Activated CD8-positive, alpha-beta memory T cell treated with anti-CD3 and anti-CD28 coated beads, Interleukin-2, amount 50 U/mL, for 24 hours (primary cell): Measurements from ENCODE around the gene PKD1L1.
"Not testable (repeated sequence)": the region's sequence is repeated elsewhere in the genome, so short reads cannot be mapped to it uniquely, and the experiment has no call there.

Experiments used
- DNase-seq: peaks from one replicate; pipeline ENCODE4 v3.0.0-alpha.2; 2020; ENCODE audit errors: extremely low read depth

Gene PKD1L1

DNA sequence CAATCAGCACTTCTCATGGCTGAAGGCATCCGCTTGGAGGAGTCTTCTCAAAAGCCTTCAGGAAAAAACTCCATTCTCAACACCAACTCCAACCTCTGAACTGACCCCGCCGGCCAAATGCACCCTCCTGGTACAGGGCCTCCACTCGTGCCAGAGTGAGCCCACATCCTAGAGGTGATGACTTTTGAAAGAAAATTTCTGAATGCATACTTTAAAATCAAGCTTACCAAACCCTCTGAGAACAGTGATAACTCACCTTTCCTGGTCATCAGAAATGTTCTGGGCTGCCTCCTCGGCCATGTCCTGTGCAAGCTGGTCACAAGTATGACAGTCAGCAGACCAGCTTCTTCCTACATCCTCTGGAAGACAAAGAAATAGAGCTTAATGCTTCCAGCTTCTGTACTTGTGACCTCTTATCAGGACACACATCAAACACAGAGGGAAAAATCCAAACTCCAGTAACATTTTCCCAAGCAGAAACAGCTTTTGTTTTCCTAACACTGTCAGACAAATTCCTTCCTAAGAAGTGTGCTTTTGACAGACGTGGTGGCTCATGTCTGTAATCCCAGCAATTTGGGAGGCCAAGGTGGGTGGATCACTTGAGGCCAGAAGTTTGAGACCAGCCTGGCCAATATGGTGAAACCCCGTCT is at the start of gene PKD1L1:
Gene PKD1L1, minus strand, starts transcription at position 326 of the 650 bp plus-strand sequence. Its CDS starts 26 bp downstream, at position 300.
- no peak for DNase-seq

GRCh38 chr7:47992446-47992845 is 44.2 kb upstream of the PKD1L1 start:
- DNase-seq, result no peak

GRCh38 chr7:47991741-47992311 is 43.6 kb upstream of the PKD1L1 start:
- peak; percentile 67 for DNase-seq

DNA sequence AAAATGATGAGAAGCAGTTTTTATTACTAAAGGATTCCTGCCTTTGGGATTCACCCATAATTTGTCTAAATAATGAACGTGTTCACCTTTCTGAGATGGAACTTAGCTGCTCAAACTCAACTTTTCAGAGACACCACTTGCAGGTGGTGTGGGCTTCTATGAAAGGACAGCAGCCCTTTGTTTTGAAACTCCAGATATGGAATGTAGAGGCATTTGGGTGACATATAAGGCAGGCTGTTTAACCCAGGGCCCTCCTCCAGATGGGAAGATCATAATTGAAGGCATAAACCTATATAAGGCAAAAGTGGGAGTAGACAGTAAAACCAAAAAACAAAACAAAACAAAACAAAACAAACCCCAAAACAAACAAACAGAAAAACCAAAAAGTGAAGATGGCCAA is 43.0 kb upstream of the PKD1L1 start:
- DNase-seq, result no peak

DNA sequence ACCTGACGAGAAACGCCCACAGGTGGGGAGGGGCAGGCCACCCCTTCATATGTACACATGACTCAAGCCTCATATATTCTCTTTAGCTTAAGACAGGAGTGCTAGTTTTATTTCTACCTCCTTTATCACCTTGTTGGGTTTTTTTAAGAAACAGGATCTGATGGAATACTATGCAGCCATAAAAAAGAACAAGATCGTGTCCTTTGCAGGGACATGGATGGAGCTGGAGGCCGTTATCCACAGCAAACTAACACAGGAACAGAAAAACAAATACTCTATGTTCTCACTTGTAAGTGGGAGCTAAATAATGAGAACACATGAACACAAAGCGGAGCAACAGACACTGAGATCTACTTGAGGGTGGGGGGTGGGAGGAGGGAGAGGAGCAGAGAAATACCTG is 42.3 kb upstream of the PKD1L1 start:
- no peak for DNase-seq

DNA sequence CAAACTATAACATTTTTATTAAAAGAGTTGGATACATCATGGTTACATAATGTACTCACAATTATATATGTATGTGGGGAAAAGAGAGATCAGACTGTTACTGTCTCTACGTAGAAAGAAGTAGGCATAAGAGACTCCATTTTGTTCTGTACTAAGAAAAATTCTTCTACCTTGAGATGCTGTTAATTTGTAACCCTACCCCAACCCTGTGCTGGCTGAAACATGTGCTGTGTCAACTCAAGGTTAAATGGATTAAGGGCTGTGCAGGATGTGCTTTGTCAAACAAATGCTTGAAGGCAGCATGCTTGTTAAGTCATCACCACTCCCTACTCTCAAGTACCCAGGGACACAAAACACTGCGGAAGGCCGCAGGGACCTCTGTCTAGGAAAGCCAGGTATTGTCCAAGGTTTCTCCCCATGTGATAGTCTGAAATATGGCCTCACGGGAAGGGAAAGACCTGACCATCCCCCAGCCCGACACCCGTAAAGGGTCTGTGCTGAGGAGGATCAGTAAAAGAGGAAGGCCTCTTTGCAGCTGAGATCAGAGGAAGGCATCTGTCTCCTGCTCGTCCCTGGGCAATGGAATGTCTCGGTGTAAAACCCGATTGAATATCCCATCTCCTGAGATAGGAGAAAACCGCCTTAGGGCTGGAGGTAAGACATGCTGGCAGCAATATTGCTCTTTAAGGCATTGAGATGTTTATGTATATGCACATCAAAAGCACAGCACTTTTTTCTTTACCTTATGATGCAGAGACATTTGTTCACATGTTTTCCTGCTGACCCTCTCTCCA is 41.5 kb upstream of the PKD1L1 start:
- DNase-seq, result not testable (repeated sequence)

DNA sequence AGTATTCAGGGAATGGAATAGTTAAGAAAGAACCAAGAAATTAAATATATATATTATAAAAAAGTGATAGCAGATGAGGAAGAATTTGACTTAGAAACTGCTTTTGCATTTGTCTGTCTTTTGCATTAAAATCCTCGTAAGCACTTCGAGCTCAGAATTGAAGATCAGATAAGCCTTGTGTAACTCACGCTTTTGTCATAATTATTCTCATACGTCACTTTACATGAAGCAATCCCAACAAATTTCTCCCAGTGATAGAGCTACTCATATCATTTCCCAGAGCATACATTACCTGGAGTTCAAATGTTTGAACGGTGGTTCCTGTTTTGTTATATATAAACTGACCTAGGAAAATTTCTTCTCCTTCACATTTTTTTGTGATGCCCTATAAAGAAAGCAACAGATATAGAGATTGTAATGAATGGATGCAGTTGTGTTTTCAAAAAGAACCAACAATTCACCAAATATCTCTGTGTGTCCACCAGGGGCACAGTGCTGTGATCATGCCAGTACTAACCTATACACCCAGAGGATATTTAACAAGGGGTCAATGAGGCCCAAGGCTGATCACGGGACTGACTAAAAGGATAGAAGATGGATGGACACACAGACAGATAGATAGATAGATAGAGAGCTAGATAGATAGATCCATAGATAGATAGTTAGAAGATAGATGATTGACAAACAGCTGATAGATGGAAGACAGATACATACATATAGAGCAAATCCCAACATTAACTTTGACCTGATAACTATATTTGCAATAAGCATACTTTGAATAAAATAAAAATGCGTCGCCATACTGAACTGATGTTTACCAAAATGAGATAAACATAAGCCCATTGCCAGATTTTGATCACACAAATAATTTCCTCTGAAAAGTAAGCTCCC is 40.5 kb upstream of the PKD1L1 start:
- DNase-seq, result no peak

DNA sequence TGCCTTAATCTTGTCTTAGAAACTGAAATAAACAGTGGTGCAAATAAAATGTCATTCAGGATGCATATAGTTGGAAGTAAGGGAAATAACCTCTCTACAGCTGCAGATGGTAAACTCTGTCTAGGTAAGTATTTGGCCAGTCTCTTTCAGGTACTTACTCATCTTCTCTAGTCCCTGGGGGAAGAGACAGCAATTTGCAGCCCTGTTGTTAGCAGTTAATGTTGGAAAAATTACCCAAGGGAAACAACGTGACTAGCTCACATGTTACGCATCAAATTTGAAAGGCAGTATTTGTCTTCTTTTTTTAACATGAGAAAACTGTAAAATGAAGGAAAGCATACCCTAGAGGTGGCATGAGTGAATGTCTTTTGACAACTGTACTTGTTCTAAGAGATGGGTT is 34.3 kb upstream of the PKD1L1 start:
- no peak for DNase-seq

GRCh38 chr7:47980648-47981047 is 32.4 kb upstream of the PKD1L1 start:
- DNase-seq, result not testable (repeated sequence)

DNA sequence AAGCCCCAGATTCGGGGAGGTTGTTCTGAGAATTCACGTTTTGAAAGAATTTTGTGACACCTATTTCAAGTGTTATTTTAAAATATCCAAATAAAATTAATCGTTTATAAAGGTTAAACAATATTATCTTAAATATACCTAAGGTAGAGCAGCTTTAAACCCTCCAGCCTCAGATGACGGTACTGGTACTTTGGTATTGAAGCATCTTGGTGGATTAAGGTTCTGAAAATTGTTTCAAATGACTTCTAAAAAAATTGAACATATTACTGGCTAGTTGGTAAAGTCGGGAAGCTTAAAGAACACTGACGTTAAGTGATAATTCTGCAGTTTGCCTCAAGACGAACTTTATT is 31.5 kb upstream of the PKD1L1 start:
- no peak for DNase-seq

DNA sequence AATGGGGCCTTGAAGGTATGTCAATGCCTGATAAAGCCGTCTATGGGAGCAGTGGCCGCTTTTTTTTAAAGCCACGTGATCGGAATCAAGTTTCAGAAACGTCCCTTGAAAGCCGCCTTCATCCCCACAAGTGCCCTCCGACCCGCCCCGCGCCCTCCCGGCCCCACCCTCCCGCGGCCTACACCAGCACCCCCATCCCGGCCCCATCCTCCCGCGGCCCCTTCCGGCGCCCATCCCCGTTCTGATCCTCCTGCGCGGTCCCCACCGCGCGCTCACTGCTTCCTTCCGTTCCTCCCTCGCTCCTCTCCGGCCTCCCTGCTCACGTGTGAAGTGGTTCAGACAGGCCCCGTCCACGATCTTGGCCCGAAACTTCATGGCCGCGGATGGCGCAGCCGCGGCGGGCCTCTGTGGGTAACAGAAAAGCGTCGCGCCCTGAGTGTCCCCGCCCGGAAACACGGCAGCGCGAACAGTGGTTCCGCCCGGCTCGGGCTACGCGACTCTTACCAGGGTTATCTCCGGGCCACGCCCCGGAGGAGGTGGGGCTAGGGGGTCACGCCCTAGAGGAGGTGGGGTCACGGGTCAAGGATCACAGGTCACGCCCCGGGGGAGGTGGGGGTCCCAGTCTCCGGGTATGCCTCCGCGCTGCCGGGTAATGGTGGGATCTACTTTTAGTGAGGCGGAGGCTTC is 31.0 kb upstream of the PKD1L1 start, which contains the start of gene HUS1:
Gene HUS1, minus strand, starts transcription at position 471 of the 687 bp plus-strand sequence. Its CDS starts 96 bp downstream, at position 375.
- DNase-seq, result peak; percentile 81

DNA sequence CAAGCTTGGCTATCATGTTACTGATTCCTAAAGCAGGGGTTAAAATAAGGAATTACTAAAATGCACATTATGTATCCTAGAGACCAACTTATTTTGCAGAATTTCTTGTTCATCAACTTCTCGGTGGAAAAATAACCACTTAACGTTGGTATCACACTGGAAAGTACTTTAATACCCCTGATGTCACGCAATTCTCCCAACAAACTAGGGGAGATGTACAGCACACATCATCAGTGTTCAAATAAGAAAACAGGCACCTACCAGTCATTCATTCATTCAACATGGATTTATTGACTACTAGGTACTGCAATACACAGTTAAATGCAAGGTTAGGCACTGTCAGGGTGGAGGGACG is 30.5 kb upstream of the PKD1L1 start:
- DNase-seq, result no peak

DNA sequence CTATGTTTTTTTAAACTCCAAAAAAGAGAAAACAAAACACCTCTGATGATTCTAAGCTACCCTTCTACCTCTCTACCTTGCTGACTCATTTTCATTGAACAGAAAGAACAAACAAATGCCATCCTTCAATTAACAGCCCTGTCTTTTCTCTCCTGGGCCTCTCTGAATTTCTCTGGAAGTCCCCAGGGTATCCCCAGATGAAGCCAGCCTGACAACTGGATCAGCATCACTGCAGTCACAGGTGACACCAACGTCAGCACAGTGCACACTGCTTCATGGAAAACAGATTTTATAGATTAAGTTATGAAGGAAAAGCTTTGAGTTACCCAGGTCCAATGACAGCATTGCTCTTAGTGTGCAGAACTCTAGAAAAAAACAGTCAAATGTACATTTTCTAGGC is 25.5 kb upstream of the PKD1L1 start:
- DNase-seq, result no peak

DNA sequence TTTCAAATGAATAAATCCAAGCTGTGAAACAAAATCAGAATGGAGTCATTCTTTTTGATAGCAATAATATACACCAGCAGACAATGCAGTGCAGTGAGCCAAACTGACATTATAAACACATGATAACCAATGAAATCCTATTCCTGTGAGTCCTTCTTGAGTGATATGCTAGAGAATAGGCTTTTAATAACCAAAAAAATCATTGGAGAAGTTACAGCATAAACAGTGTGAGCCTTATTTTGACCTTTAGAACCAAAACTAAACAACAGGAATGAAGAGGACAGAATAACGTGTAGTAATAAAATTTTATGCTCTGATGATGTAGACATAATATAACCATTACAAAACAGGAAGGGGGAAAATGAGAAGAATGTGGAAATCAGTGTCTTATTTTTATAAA is 22.5 kb upstream of the PKD1L1 start:
- DNase-seq, result no peak

DNA sequence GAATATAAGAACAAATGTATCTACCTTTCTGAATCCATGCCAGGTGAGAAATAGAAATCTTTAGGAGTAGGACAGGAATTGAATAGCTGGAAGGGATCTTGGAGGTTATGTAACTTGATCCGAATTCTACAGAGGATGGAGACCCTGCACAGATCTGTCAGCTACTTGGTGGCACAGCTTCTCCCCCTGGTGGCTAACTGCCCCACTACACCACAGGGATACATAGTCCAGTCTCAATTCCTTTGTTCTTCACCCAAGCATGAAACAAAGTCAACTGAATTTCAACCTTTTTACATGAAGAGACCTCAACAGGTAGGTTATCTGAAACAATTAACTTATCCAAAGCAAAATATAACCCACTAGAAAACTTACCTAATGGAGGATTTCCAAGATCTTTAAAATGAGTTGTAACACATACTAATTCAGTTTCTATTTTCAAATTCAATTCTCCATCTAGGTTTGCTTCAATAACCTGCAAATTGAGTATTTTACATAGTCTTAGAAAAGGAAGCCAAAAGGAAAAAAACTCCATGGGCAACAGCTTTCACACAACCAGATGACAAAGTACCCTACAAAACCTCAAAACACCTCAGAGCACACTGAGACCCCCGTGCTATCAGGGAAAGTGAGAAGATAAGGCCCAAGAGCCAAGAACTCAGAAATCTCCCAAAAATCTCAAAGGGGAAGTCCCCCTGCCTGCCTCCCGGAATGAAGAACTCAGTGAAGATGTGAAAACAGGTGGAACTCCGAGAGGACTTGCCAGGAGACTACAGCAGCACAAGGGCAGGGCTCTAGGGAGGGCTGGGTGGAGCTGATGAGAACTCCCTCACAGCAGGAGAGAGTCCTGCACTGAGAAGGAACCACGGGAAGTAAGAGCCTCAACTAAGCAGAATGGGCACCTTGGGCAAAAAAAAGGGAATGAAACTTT is 20.8 kb upstream of the PKD1L1 start:
- DNase-seq, result peak; percentile 20

GRCh38 chr7:47967708-47968107 is 19.4 kb upstream of the PKD1L1 start:
- DNase-seq, result no peak

- DNase-seq, result no peak
Measured at GRCh38 chr7:47967123-47967522, 18.9 kb upstream of the PKD1L1 start.

GRCh38 chr7:47965456-47965855 is 17.2 kb upstream of the PKD1L1 start:
- DNase-seq, result no peak

GRCh38 chr7:47962262-47962661 is 14.0 kb upstream of the PKD1L1 start:
- DNase-seq, result no peak

DNA sequence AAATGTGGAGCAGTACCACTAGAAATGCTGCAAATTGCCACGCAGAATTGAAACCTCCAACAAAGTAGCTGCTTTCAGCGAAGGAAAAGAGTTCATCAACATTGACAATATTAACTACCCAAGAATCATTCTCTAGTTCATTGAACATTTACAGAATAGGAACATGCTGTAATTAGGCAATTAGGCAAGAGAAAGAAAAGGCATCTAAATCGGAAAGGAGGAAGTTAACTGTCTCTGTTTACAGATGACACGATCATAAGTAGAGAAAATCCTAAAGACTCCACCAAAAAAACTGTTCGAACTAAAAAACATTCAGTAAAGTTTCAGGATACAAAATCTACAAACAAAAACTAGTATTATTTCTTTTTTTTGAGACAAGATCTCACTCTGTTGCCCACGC is 8.9 kb upstream of the PKD1L1 start:
- DNase-seq, result no peak
